OCI-LY7 (cell line): Measurements from ENCODE around the gene DR1. TPM values are rescaled to one million over a fixed set of nuclear protein-coding genes. Genes with fewer than 3 reads are reported as not detected.

Experiments used
- BruUV-seq: library from RNA; stranded (reverse); fragments of 400-500 nt; replicated peaks from 2 replicates; lab custom pipeline; 2021; lab: Mats Ljungman, UMichigan
- CTCF ChIA-PET: fragments of 300-600 bp; sonication (Branson Sonifier 250); formaldehyde crosslinking; loops from one replicate; lab custom pipeline; 2022; ENCODE audit warnings: antibody characterized with exemption; ENCODE audit not compliant: unreplicated experiment; lab: Charles Lee
- POLR2A ChIA-PET: fragments of 300-600 bp; sonication (Branson Sonifier 250); formaldehyde crosslinking; loops from one replicate; lab custom pipeline; 2022; ENCODE audit warnings: antibody characterized with exemption; lab: Charles Lee
- DNase-seq: peaks from one replicate; pipeline ENCODE4 v3.0.0-alpha.2; 2015; ENCODE audit warnings: low spot score
- H2AFZ ChIP-seq: fragments of 200-600 bp; sonication (generic), shearing (Covaris generic); 2 replicates; pipeline ENCODE4 v1.6.1; 2014; ENCODE audit warnings: mild to moderate bottlenecking, antibody characterized with exemption, low read length, moderate library complexity
- H3K27ac ChIP-seq: fragments of 200-600 bp; sonication (generic); 2 replicates; pipeline ENCODE4 v1.5.1; 2014; ENCODE audit warnings: mixed run types, low read depth, mild to moderate bottlenecking, moderate library complexity, low read length, inconsistent platforms; ENCODE audit not compliant: poor library complexity, severe bottlenecking
- H3K36me3 ChIP-seq: fragments of 200-600 bp; sonication (generic); 2 replicates; pipeline ENCODE4 v1.6.1; 2014; ENCODE audit warnings: mild to moderate bottlenecking, antibody characterized with exemption, low read length, moderate library complexity, mixed read lengths; ENCODE audit not compliant: insufficient read depth
- H3K4me1 ChIP-seq: fragments of 200-600 bp; sonication (generic); 2 replicates; pipeline ENCODE4 v1.5.1; 2014; ENCODE audit warnings: mild to moderate bottlenecking, low read length; ENCODE audit not compliant: insufficient read depth, poor library complexity, severe bottlenecking
- H3K4me2 ChIP-seq: fragments of 200-600 bp; sonication (generic); 2 replicates; pipeline ENCODE4 v1.6.1; 2014; ENCODE audit warnings: mild to moderate bottlenecking, low read length
- H3K4me3 ChIP-seq: fragments of 200-600 bp; sonication (generic); 2 replicates; pipeline ENCODE4 v1.5.1; 2014; ENCODE audit warnings: mild to moderate bottlenecking, low read depth, low read length; ENCODE audit not compliant: poor library complexity, severe bottlenecking
- H3K79me2 ChIP-seq: fragments of 200-600 bp; sonication (generic); 2 replicates; pipeline ENCODE4 v1.6.1; 2016; ENCODE audit warnings: low read depth, mild to moderate bottlenecking, low read length, moderate library complexity, mixed read lengths; ENCODE audit not compliant: insufficient read depth
- H3K9me2 ChIP-seq: fragments of 200-600 bp; sonication (generic); 2 replicates; pipeline ENCODE4 v1.6.1; 2016; ENCODE audit warnings: mild to moderate bottlenecking, low read length, mixed read lengths; ENCODE audit not compliant: insufficient read depth
- H3K9me3 ChIP-seq: fragments of 200-600 bp; sonication (generic); 2 replicates; pipeline ENCODE4 v1.6.1; 2014; ENCODE audit warnings: mild to moderate bottlenecking, mixed run types, low read length, mixed read lengths
- H4K20me1 ChIP-seq: fragments of 200-600 bp; sonication (generic); 2 replicates; pipeline ENCODE4 v1.6.1; 2014; ENCODE audit warnings: mild to moderate bottlenecking, antibody characterized with exemption, low read length, moderate library complexity, mixed read lengths; ENCODE audit not compliant: insufficient read depth
- CTCF ChIP-seq: fragments of 200-600 bp; sonication (generic); conservative IDR thresholded peaks from 2 replicates; pipeline ENCODE4 v1.5.1; 2014; ENCODE audit warnings: mild to moderate bottlenecking, antibody characterized with exemption, low read length, moderate library complexity, mixed read lengths
- EZH2phosphoT487 ChIP-seq: fragments of 200-600 bp; sonication (generic); IDR thresholded peaks from 2 replicates; pipeline ENCODE4 v1.6.1; 2018; ENCODE audit warnings: low read depth, borderline replicate concordance, mild to moderate bottlenecking, mixed run types, antibody characterized with exemption, low read length, moderate library complexity, mixed read lengths
- intact Hi-C: fragments of 100-400 bp; cut with micrococcal nuclease; formaldehyde crosslinking; loops from one replicate; pipeline ENCODE4 v1.10.0; 2022; ENCODE audit not compliant: unreplicated experiment
- total RNA-seq, 2 experiments: library from RNA; depleted of rRNA in 1 of 2; stranded (reverse); fragments of >200 nt in 1 of 2; shearing (Covaris generic) in 1 of 2; gene quantifications; 2 replicates each; pipeline ENCODE4 v1.2.3, GENCODE V29; 2014 to 2022

Gene DR1
- total RNA-seq, 2 experiments from 2014 or later, result 81.3 to 90.4 TPM

- no peak overlapping the region for H3K27ac ChIP-seq
- ChIA-PET CTCF (no interaction called here), POLR2A (interaction anchor here (0.6 to 1.1 kb wide), 3 partner anchors 16 to 473 kb away, joined by 3 to 4 read pairs (median 3); no protein-coding TSS in a partner anchor)
- no TSS peak for BruUV-seq
- H3K9me3 ChIP-seq, result no peaks in the 10 kb centered on the region
- no peaks in the 10 kb centered on the region for H3K9me2 ChIP-seq
- H3K36me3 ChIP-seq, result no peaks in the 10 kb centered on the region
- no peak overlapping the region for H3K4me2 ChIP-seq
- H3K4me3 ChIP-seq, result no peak overlapping the region
- H3K79me2 ChIP-seq, result no peaks in the 10 kb centered on the region
- H4K20me1 ChIP-seq, result no peaks in the 10 kb centered on the region
- no peak for DNase-seq
- TF ChIP-seq CTCF (no peak), EZH2phosphoT487 (no peak)
- intact Hi-C loops, result loop anchor here (5.0 to 10.0 kb wide), 3 partner anchors 134 to 541 kb away; no protein-coding TSS in a partner anchor
- H3K4me1 ChIP-seq, result no peaks in the 10 kb centered on the region
- H2AFZ ChIP-seq, result no peak overlapping the region
Measured at GRCh38 chr1:93301131-93301530, 44.6 kb upstream of the DR1 start.

GRCh38 chr1:93302078-93302477 is 43.6 kb upstream of the DR1 start:
- intact Hi-C loops, result loop anchor here (5.0 to 10.0 kb wide), 3 partner anchors 133 to 540 kb away; no protein-coding TSS in a partner anchor
- no peaks in the 10 kb centered on the region for H3K36me3 ChIP-seq
- no peaks in the 10 kb centered on the region for H3K79me2 ChIP-seq
- no TSS peak for BruUV-seq
- ChIA-PET CTCF (no interaction called here), POLR2A (interaction anchor here (1.1 kb wide), 2 partner anchors 15 to 245 kb away, joined by 3 read pairs; no protein-coding TSS in a partner anchor)
- H3K9me2 ChIP-seq, result no peaks in the 10 kb centered on the region
- no peaks in the 10 kb centered on the region for H3K9me3 ChIP-seq
- no peak overlapping the region for H3K27ac ChIP-seq
- no peaks in the 10 kb centered on the region for H4K20me1 ChIP-seq
- no peak overlapping the region for H3K4me2 ChIP-seq
- no peak for TF ChIP-seq CTCF
- TF ChIP-seq EZH2phosphoT487, result no peak
- no peaks in the 10 kb centered on the region for H3K4me1 ChIP-seq
- H2AFZ ChIP-seq, result no peak overlapping the region
- no peak overlapping the region for H3K4me3 ChIP-seq
- no peak for DNase-seq

- no peaks in the 10 kb centered on the region for H3K4me1 ChIP-seq
- TF ChIP-seq EZH2phosphoT487 (no peak), CTCF (peak; percentile 98)
- CTCF ChIA-PET, result interaction anchor here (0.6 to 1.3 kb wide), 4 partner anchors 41 to 508 kb away, joined by 3 read pairs; partner anchors contain the start of gene DR1
- intact Hi-C loops, result loop anchor here (5.0 to 10.0 kb wide), 3 partner anchors 130 to 538 kb away; no protein-coding TSS in a partner anchor
- DNase-seq, result peak; percentile 78
- no peaks in the 10 kb centered on the region for H3K9me3 ChIP-seq
- POLR2A ChIA-PET, result interaction anchor here (0.5 to 2.8 kb wide), 9 partner anchors 11 to 325 kb away, joined by 3 to 8 read pairs (median 3); no protein-coding TSS in a partner anchor
- no peak overlapping the region for H3K27ac ChIP-seq
- no peaks in the 10 kb centered on the region for H3K9me2 ChIP-seq
- H4K20me1 ChIP-seq, result no peaks in the 10 kb centered on the region
- H3K4me3 ChIP-seq, result no peak overlapping the region
- no peak overlapping the region for H2AFZ ChIP-seq
- H3K79me2 ChIP-seq, result no peaks in the 10 kb centered on the region
- H3K4me2 ChIP-seq, result no peak overlapping the region
- H3K36me3 ChIP-seq, result no peaks in the 10 kb centered on the region
- no TSS peak for BruUV-seq
Measured at GRCh38 chr1:93304716-93305138, 41.0 kb upstream of the DR1 start.
